Activated CD8-positive, alpha-beta memory T cell treated with anti-CD3 and anti-CD28 coated beads for 4 hours (primary cell): ENCODE results near the gene EXOC3L4.
"Not testable (repeated sequence)": the region's sequence is repeated elsewhere in the genome, so short reads cannot be mapped to it uniquely, and the experiment has no call there.

ENCODE experiments used
- DNase-seq, 2 donors: peaks; one replicate each; pipeline ENCODE4 v3.0.0-alpha.2; 2020; ENCODE audit warnings: low read depth in 2 of 2

Gene EXOC3L4

GRCh38 chr14:103094406-103095209 lies at the start of gene EXOC3L4:
EXOC3L4 (plus strand) TSS chr14:103094725; CDS start chr14:103100220, 5,495 bp downstream.
- no peak for DNase-seq

DNA sequence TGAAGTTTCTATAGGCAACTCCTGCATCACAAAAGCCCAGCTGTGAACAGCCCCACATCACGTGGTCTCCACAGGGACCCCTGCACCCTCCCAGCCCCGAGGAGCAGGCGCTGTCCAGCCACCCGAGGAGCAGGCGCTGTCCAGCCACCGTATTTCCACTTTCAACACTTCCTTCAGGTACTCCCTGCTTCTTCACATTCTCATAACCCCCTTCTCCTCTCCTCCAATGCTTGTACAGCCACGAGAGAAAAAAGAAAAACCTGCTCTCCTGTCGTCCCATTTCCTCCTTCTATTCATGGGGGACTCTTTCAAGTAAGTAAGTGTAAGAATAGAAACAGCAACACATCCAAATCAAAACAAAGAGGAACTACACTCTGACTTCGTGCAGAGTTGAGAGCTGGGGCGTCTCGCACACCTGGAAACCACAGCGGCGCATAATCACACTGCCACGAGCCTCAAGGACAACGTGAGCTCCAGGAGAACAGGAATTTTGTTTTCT lies 49.1 kb upstream of the EXOC3L4 start:
- DNase-seq: no peak

DNA sequence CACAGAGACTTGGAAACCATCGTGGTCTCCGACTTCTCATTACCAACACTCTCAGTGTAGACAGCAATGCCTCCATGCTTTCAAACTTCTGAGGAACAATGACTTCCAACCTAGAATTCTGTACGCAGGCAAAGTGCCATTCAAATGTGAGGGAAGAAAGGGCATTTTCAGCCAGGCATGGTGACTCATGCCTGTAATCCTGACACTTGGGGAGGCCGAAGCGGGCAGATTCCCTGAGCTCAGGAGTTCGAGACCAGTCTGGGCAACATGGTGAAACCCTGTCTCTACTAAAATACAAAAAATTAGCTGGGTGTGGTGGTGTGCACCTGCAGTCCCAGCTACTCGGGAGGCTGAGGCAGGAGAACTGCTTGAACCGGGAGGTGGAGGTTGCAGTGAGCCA lies 47.1 kb upstream of the EXOC3L4 start:
- not testable (repeated sequence) for DNase-seq

GRCh38 chr14:103050935-103051334 lies 43.6 kb upstream of the EXOC3L4 start:
- DNase-seq: no peak

DNA sequence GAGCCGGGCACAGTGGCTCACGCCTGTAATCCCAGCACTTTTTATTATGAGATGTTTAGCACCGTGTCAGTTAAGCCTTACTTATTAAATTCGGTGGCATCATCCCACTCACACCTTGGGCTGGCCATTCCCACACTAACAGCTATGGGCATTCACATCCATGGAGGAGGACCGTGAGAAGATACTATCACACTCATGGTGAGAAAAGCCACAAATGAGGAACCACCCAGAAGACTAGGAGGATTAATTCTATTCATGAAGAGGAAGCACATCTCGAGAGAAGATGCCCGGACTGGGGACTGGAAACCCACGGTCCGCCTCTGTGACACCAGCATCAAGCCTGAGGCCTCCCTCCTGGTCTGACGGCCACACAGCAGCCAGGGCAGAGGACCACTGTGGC lies 42.1 kb upstream of the EXOC3L4 start:
- DNase-seq: no peak

GRCh38 chr14:103055695-103056094 lies 38.8 kb upstream of the EXOC3L4 start:
- DNase-seq: no peak

GRCh38 chr14:103056322-103057027 lies 38.0 kb upstream of the EXOC3L4 start:
- no peak for DNase-seq

DNA sequence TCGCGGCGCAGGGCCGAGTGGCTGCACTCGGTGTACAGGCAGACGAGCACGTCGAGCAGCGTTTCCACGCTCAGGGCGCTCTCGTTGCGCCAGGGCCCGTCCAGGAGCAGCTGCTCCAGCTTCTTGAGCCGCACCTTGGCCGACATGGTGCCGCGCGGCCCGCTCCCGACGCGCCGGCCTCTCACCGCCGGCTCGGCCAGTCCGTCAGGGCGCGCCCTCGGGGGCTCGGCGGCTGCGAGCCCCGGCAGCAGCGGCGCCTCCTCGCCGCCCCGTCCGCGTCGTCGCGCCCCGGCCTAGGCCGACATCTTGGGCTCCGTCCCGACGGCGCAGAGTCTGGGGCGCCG lies 37.5 kb upstream of the EXOC3L4 start:
- DNase-seq: no peak

DNA sequence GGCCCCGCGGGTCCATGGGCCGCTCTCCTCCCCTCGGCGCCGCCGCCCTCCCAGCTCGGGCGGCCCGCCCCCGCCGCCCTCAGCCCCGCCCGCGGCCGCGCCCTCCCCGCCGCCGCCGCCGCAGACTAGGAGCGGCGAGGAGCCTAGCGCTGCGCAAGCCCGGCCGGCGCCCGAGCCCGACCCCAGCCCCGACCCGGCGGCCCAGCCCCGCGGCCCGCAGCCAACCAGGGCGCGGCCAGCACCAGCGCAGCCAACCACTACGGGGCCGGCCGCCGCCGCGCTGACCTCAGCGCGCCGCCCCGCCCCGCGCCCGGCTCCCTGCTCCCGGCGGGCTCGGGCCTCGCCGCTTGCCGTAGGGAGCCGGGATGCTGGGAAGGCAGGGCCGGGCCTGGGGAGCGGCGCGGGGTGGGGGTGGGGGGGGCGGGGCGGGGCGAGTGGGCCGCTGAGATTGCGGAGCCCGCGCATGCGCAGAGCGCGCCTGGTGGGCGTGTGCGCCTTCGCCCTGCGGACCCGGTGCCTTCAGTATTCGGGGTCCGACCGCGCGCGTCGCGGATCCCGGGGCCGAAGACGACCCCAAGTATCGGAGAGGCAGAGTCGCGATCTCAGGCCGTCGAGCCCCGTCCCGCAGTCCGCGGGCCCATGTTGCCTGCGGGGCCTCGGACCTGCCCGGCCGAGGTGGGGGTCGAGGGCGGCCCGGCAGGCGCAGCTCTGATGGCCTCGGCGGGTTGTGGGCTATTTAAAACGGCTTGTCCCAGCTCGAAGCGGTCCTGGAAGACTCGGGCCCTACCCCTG lies 37.0 kb upstream of the EXOC3L4 start, which contains the start of gene CDC42BPB:
Gene CDC42BPB (minus strand): TSS at position 178 of the 792 bp plus-strand sequence. CDS start 376 bp downstream, outside the sequence.
- DNase-seq: no peak

GRCh38 chr14:103058164-103059055 lies 36.1 kb upstream of the EXOC3L4 start:
- DNase-seq: no peak

GRCh38 chr14:103059556-103059955 lies 35.0 kb upstream of the EXOC3L4 start:
- DNase-seq: no peak

- no peak for DNase-seq
These were observed 33.0 kb upstream of the EXOC3L4 start for GRCh38 chr14:103061482-103061976.

DNA sequence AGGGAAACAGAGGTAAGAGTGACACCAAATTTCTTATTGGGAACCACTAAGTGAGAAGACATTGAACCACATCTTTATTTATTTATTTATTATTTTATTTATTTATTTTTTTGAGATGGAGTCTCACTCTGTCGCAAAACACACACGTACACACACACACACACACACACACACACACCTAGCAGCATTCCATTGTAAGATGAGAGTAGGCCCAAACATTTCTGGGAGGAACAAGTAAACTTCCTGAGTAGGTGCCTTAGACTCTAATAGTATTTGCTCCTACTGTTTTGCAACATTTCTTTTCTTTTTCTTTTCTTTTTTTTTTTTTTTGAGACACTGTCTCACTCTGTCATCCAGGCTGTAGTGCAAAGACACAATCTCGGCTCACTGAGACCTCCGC lies 30.1 kb upstream of the EXOC3L4 start:
- no peak for DNase-seq

DNA sequence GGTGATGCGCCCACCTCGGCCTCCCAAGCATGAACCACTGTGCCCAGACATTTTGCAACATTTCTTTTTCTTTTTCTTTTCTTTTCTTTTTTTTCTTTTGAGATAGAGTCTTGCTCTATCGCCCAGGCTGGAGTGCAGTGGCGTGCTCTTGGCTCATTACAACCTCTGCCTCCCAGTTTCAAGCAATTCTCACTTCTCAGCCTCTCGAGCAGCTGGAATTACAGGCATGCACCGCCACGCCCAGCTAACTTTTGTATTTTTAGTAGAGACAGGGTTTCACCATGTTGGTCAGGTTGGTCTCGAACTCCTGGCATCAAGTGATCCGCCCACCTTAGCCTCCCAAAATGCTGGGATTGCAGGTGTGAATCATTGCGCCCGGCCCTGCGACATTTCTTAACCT lies 29.5 kb upstream of the EXOC3L4 start:
- no peak for DNase-seq

DNA sequence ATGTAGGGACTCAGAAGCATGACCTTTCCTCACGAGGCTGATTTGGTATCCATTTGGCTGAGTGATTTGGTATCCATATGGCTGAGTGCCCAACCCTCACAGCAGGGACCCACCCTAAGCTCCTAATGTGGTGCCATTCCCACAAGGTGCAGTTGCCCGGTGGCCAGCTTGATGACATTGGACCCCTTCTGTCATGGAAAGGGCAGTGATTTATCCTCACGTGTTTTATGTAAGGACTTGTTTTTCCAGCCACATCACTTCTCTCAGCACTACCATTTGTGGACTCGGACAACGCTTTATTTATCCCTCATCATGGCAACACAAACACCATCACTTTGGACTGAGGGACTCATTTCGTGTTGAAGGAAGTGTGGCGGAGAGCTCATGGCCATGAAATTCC lies 28.7 kb upstream of the EXOC3L4 start:
- no peak for DNase-seq

- DNase-seq: no peak
These were observed 28.1 kb upstream of the EXOC3L4 start for GRCh38 chr14:103066399-103066798.

GRCh38 chr14:103067231-103067954 lies 27.1 kb upstream of the EXOC3L4 start:
- no peak for DNase-seq

GRCh38 chr14:103068351-103069073 lies 26.0 kb upstream of the EXOC3L4 start:
- no peak for DNase-seq

DNA sequence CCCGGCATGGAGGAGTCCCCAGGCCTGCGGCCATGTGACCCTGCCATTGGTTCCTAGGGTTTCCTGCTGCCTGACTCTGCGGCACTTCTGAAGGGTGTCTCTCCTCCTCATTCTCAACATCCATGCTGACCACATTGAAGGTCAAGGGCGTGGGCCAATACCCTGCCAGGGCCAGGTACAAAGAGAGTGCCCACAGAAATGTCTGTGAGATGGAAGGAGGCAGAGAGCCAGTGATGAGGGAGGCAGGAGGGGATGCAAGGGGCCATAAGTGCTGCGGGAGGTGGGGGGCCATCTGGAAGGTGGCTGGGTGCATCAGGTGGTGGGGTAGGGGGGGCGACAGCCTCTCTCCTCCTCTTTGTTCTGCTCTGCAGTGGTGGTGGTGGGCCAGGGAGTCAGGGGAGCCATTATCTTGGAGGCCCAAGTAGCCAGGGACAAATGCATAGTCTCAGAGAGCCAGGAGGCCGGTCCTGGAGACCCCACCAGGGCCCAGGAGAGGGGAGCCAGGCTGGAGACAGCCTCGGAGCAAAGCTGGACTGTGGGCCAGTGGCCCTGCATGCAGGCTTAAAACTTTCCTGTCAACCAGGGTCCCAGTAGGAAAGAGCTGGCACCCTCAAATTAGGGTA lies 24.2 kb upstream of the EXOC3L4 start:
- DNase-seq: no peak
